Activated T-cell treated with anti-CD3 and anti-CD28 coated beads, Interleukin-2, amount 50 U/mL, for 4 hours (primary cell): ENCODE results near the gene VWA8. TPM values are rescaled to one million over a fixed set of nuclear protein-coding genes. Genes with fewer than 3 reads are reported as not detected.
"Not testable (repeated sequence)": the region's sequence is repeated elsewhere in the genome, so short reads cannot be mapped to it uniquely, and the experiment has no call there.

Experiments used
- ATAC-seq, 2 donors: fragments of 200-7000 bp; cut with Tn5 transposase; one replicate each; pipeline ENCODE4 v1.10.0; 2021
- DNase-seq: peaks from one replicate; pipeline ENCODE4 v3.0.0-alpha.2; 2020
- H3K27me3 Mint-ChIP-seq: one replicate; pipeline ENCODE4 v1.8.0; 2021; ENCODE audit warnings: low read depth, mixed read lengths
- H3K36me3 Mint-ChIP-seq: one replicate; pipeline ENCODE4 v1.8.0; 2022; ENCODE audit warnings: mixed read lengths; ENCODE audit not compliant: insufficient read depth
- H3K4me1 Mint-ChIP-seq: one replicate; pipeline ENCODE4 v1.8.0; 2021; ENCODE audit warnings: low read depth, mixed read lengths
- H3K4me3 Mint-ChIP-seq: one replicate; pipeline ENCODE4 v1.8.0; 2021; ENCODE audit warnings: mild to moderate bottlenecking, moderate library complexity, mixed read lengths
- H3K9me3 Mint-ChIP-seq: one replicate; pipeline ENCODE4 v1.8.0; 2021; ENCODE audit warnings: mixed read lengths
- total RNA-seq, 3 donors: library from RNA; stranded (reverse); gene quantifications; one replicate each; pipeline ENCODE4 v1.2.1, GENCODE V29; 2021

Gene VWA8
- total RNA-seq, 3 donors from 2014 or later = 22.2 to 31.9 (median 26.4) TPM

GRCh38 chr13:41542799-41543198 lies 418.1 kb downstream of the VWA8 start:
- not testable (repeated sequence) for ATAC-seq, H3K27me3 Mint-ChIP-seq, H3K36me3 Mint-ChIP-seq, H3K9me3 Mint-ChIP-seq, H3K4me3 Mint-ChIP-seq, DNase-seq
- peaks cover 19% of the 10 kb centered on the region for H3K4me1 Mint-ChIP-seq

GRCh38 chr13:41542281-41542680 lies 418.6 kb downstream of the VWA8 start:
- Mint-ChIP-seq H3K36me3 (no peaks in the 10 kb centered on the region), H3K27me3 (no peaks in the 10 kb centered on the region), H3K9me3 (no peaks in the 10 kb centered on the region), H3K4me1 (peaks cover 19% of the 10 kb centered on the region), H3K4me3 (no peak overlapping the region)
- ATAC-seq (no peak), DNase-seq (no peak)

GRCh38 chr13:41541142-41541938 lies 419.6 kb downstream of the VWA8 start:
- ATAC-seq (no peak), DNase-seq (no peak)
- peaks cover 19% of the 10 kb centered on the region for H3K4me1 Mint-ChIP-seq
- no peaks in the 10 kb centered on the region for H3K9me3 Mint-ChIP-seq
- no peaks in the 10 kb centered on the region for H3K27me3 Mint-ChIP-seq
- no peak overlapping the region for H3K4me3 Mint-ChIP-seq
- H3K36me3 Mint-ChIP-seq = no peaks in the 10 kb centered on the region

- ATAC-seq, H3K9me3 Mint-ChIP-seq, DNase-seq, H3K27me3 Mint-ChIP-seq, H3K36me3 Mint-ChIP-seq: not testable (repeated sequence)
- peak overlapping the region; percentile 13 for H3K4me3 Mint-ChIP-seq
- peaks cover 20% of the 10 kb centered on the region for H3K4me1 Mint-ChIP-seq
Observed at GRCh38 chr13:41540240-41540639, 420.7 kb downstream of the VWA8 start.

GRCh38 chr13:41533266-41534052 lies 427.4 kb downstream of the VWA8 start:
- H3K36me3 Mint-ChIP-seq = no peaks in the 10 kb centered on the region
- H3K4me3 Mint-ChIP-seq = no peak overlapping the region
- H3K9me3 Mint-ChIP-seq = no peaks in the 10 kb centered on the region
- no peak for ATAC-seq
- no peak for DNase-seq
- H3K27me3 Mint-ChIP-seq = no peaks in the 10 kb centered on the region
- H3K4me1 Mint-ChIP-seq = peaks cover 1% of the 10 kb centered on the region

- Mint-ChIP-seq H3K4me3 (no peak overlapping the region), H3K27me3 (no peaks in the 10 kb centered on the region), H3K9me3 (no peaks in the 10 kb centered on the region), H3K36me3 (no peaks in the 10 kb centered on the region), H3K4me1 (peaks cover 2% of the 10 kb centered on the region)
- ATAC-seq (no peak), DNase-seq (no peak)
Observed at GRCh38 chr13:41528021-41528420, 432.9 kb downstream of the VWA8 start.

- no peak overlapping the region for H3K4me3 Mint-ChIP-seq
- DNase-seq = no peak
- H3K9me3 Mint-ChIP-seq = no peaks in the 10 kb centered on the region
- ATAC-seq = no peak
- H3K4me1 Mint-ChIP-seq = no peaks in the 10 kb centered on the region
- no peaks in the 10 kb centered on the region for H3K27me3 Mint-ChIP-seq
- H3K36me3 Mint-ChIP-seq = no peaks in the 10 kb centered on the region
Observed at GRCh38 chr13:41520660-41521630, 440.0 kb downstream of the VWA8 start.

GRCh38 chr13:41520016-41520659 lies 440.8 kb downstream of the VWA8 start:
- H3K27me3 Mint-ChIP-seq = no peaks in the 10 kb centered on the region
- no peaks in the 10 kb centered on the region for H3K9me3 Mint-ChIP-seq
- H3K36me3 Mint-ChIP-seq = no peaks in the 10 kb centered on the region
- DNase-seq (no peak), ATAC-seq (no peak)
- H3K4me1 Mint-ChIP-seq = no peaks in the 10 kb centered on the region
- no peak overlapping the region for H3K4me3 Mint-ChIP-seq

Other genes with a start within 250 kb of the VWA8 start
- 1 to 10 TPM; 5.1 to 5.7 (median 5.6) TPM for gene DGKH, start 87.5 kb upstream of the VWA8 start, total RNA-seq